Measurements from ENCODE around the gene CDC20B. TPM values are rescaled to one million over a fixed set of nuclear protein-coding genes. Genes with fewer than 3 reads are reported as not detected.

Gene CDC20B
- total RNA-seq, 1 experiment from 2014 or later: not detected

DNA sequence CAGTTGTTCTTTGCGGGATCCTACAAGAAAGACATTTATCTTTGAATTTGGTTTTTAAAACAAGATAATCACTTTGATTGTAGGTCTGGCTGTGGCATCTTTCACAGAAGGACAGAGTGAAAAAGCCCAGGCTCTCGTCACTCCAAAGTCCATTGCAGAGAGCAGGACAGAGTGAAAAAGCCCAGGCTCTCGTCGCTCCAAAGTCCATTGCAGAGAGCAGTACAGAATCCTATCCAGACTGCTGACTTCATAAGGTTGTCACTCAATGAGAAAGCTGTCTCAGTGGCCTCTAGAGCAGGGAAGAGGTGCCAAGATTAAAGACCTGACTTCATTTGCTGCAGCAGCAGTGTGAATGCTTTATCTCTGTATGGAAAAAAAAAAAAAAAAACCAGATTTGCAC lies 29.4 kb downstream of the CDC20B start:
- ChIA-PET RAD21 (ENCODE audit: low non-redundant PET in 1 of 2, low total read pairs in 2 of 2, uncharacterized antibody in 2 of 2, unreplicated experiment in 2 of 2) (no interaction called here), CTCF (interaction anchor here (0.7 to 3.8 kb wide), 2 partner anchors 199 to 238 kb away, joined by 4 to 62 read pairs; no protein-coding TSS in a partner anchor), POLR2A (no interaction called here)
- no peak for ATAC-seq
- no peaks in the 10 kb centered on the region for H3K36me3 ChIP-seq (ENCODE audit: control insufficient read depth in 1 of 2, insufficient read depth in 2 of 2, low read length in 2 of 2)
- TF ChIP-seq, protein P1, sequence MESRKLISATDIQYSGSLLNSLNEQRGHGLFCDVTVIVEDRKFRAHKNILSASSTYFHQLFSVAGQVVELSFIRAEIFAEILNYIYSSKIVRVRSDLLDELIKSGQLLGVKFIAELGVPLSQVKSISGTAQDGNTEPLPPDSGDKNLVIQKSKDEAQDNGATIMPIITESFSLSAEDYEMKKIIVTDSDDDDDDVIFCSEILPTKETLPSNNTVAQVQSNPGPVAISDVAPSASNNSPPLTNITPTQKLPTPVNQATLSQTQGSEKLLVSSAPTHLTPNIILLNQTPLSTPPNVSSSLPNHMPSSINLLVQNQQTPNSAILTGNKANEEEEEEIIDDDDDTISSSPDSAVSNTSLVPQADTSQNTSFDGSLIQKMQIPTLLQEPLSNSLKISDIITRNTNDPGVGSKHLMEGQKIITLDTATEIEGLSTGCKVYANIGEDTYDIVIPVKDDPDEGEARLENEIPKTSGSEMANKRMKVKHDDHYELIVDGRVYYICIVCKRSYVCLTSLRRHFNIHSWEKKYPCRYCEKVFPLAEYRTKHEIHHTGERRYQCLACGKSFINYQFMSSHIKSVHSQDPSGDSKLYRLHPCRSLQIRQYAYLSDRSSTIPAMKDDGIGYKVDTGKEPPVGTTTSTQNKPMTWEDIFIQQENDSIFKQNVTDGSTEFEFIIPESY (IDR thresholded peaks at IDR 0.05; ENCODE audit: extremely low read depth, insufficient replicate concordance, low read length): no peak
- TF ChIP-seq ELF1 (IDR thresholded peaks at IDR 0.05; ENCODE audit: borderline replicate concordance, low read depth): no peak
- no peak for TF ChIP-seq FOSL1 (IDR thresholded peaks at IDR 0.05; ENCODE audit: low read depth)
- TF ChIP-seq EGR1 (IDR thresholded peaks at IDR 0.05; ENCODE audit: low read depth): no peak
- no peak for TF ChIP-seq POLR2A (IDR thresholded peaks at IDR 0.05; ENCODE audit: borderline replicate concordance, extremely low read depth, insufficient read depth, insufficient read length)
- TF ChIP-seq SIN3A (IDR thresholded peaks at IDR 0.05; ENCODE audit: low read depth): no peak
- TF ChIP-seq, protein P2, sequence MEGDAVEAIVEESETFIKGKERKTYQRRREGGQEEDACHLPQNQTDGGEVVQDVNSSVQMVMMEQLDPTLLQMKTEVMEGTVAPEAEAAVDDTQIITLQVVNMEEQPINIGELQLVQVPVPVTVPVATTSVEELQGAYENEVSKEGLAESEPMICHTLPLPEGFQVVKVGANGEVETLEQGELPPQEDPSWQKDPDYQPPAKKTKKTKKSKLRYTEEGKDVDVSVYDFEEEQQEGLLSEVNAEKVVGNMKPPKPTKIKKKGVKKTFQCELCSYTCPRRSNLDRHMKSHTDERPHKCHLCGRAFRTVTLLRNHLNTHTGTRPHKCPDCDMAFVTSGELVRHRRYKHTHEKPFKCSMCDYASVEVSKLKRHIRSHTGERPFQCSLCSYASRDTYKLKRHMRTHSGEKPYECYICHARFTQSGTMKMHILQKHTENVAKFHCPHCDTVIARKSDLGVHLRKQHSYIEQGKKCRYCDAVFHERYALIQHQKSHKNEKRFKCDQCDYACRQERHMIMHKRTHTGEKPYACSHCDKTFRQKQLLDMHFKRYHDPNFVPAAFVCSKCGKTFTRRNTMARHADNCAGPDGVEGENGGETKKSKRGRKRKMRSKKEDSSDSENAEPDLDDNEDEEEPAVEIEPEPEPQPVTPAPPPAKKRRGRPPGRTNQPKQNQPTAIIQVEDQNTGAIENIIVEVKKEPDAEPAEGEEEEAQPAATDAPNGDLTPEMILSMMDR (IDR thresholded peaks at IDR 0.05 in 2 of 3, conservative IDR thresholded peaks at IDR 0.05 in 1 of 3; ENCODE audit: borderline replicate concordance in 1 of 3, insufficient read depth in 1 of 3, low read depth in 2 of 3, low read length in 2 of 3): no peak
- TF ChIP-seq, protein P3, sequence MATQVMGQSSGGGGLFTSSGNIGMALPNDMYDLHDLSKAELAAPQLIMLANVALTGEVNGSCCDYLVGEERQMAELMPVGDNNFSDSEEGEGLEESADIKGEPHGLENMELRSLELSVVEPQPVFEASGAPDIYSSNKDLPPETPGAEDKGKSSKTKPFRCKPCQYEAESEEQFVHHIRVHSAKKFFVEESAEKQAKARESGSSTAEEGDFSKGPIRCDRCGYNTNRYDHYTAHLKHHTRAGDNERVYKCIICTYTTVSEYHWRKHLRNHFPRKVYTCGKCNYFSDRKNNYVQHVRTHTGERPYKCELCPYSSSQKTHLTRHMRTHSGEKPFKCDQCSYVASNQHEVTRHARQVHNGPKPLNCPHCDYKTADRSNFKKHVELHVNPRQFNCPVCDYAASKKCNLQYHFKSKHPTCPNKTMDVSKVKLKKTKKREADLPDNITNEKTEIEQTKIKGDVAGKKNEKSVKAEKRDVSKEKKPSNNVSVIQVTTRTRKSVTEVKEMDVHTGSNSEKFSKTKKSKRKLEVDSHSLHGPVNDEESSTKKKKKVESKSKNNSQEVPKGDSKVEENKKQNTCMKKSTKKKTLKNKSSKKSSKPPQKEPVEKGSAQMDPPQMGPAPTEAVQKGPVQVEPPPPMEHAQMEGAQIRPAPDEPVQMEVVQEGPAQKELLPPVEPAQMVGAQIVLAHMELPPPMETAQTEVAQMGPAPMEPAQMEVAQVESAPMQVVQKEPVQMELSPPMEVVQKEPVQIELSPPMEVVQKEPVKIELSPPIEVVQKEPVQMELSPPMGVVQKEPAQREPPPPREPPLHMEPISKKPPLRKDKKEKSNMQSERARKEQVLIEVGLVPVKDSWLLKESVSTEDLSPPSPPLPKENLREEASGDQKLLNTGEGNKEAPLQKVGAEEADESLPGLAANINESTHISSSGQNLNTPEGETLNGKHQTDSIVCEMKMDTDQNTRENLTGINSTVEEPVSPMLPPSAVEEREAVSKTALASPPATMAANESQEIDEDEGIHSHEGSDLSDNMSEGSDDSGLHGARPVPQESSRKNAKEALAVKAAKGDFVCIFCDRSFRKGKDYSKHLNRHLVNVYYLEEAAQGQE (IDR thresholded peaks at IDR 0.05; ENCODE audit: low read depth): no peak
- TF ChIP-seq SP1 (IDR thresholded peaks at IDR 0.05; ENCODE audit: low read depth): no peak
- TF ChIP-seq JUND (IDR thresholded peaks at IDR 0.05): no peak
- TF ChIP-seq EZH2 (IDR thresholded peaks at IDR 0.05): no peak
- H3K79me2 ChIP-seq (ENCODE audit: insufficient read depth, low read length): no peaks in the 10 kb centered on the region
- intact Hi-C loops (cut with micrococcal nuclease): loop anchor here (10.0 kb wide), 1 partner anchor 899 kb away; no protein-coding TSS in a partner anchor
- H2AFZ ChIP-seq (ENCODE audit: low read depth, low read length, poor library complexity, severe bottlenecking): no peak overlapping the region
- no peak overlapping the region for H3K9ac ChIP-seq (ENCODE audit: low read length)
- H3K27ac ChIP-seq (ENCODE audit: low read depth, low read length): no peak overlapping the region
- no peak for DNase-seq (ENCODE audit: low read depth, low spot score)
- peaks cover 0 to 7% of the 10 kb centered on the region in 2 experiments; a peak in 2 of 4 replicates for H3K4me1 ChIP-seq (ENCODE audit: control insufficient read depth in 1 of 2, insufficient read depth in 2 of 2, low read length in 2 of 2)
- no peaks in the 10 kb centered on the region for H3K9me3 ChIP-seq (ENCODE audit: control insufficient read depth in 1 of 2, insufficient read depth in 1 of 2, low read depth in 1 of 2, low read length in 2 of 2)
- H3K9me2 ChIP-seq (ENCODE audit: insufficient read depth): no peaks in the 10 kb centered on the region
- no peaks in the 10 kb centered on the region for H4K20me1 ChIP-seq (ENCODE audit: insufficient read depth)
- H3K4me2 ChIP-seq (ENCODE audit: low read length): no peak overlapping the region
- no peak overlapping the region for H3K4me3 ChIP-seq (replicated peaks in 1 of 2; ENCODE audit: low read depth in 1 of 2, low read length in 2 of 2)
- H3K27me3 ChIP-seq (ENCODE audit: insufficient read depth, low read length): peaks cover 18% of the 10 kb centered on the region
- BruUV-seq (replicated peaks): no TSS peak
